HG03432 (cell line): ENCODE data around the gene OLFM2.
"Not testable (repeated sequence)": the region's sequence is repeated elsewhere in the genome, so short reads cannot be mapped to it uniquely, and the experiment has no call there.

Experiments used
- ATAC-seq: cut with Tn5 transposase; IDR thresholded peaks from one replicate; pipeline ENCODE4 v1.9.1; 2021; ENCODE audit warnings: mild to moderate bottlenecking, moderate library complexity; ENCODE audit not compliant: unreplicated experiment

The OLFM2 gene

GRCh38 chr19:9936326-9937000, at the start of gene OLFM2:
Gene OLFM2 (minus strand): TSS chr19:9936515. CDS start chr19:9936366, 149 bp downstream.
- ATAC-seq: no peak

GRCh38 chr19:9981406-9982260, 45.3 kb upstream of the OLFM2 start:
- ATAC-seq: no peak

- no peak for ATAC-seq
Measured at GRCh38 chr19:9972103-9972502, 35.8 kb upstream of the OLFM2 start.

- no peak for ATAC-seq
Measured at GRCh38 chr19:9971166-9971897, 35.0 kb upstream of the OLFM2 start.

- ATAC-seq: no peak
Measured at GRCh38 chr19:9970481-9970880, 34.2 kb upstream of the OLFM2 start.

- ATAC-seq: no peak
Measured at GRCh38 chr19:9969688-9969975, 33.3 kb upstream of the OLFM2 start.

GRCh38 chr19:9968820-9969687, 32.7 kb upstream of the OLFM2 start:
- ATAC-seq: no peak

- ATAC-seq: no peak
Measured at GRCh38 chr19:9967326-9967725, 31.0 kb upstream of the OLFM2 start.

GRCh38 chr19:9966448-9966847, 30.1 kb upstream of the OLFM2 start:
- no peak for ATAC-seq

- ATAC-seq: no peak
Measured at GRCh38 chr19:9966024-9966423, 29.7 kb upstream of the OLFM2 start.

GRCh38 chr19:9962623-9963290, 26.4 kb upstream of the OLFM2 start:
- no peak for ATAC-seq

GRCh38 chr19:9961103-9961502, 24.8 kb upstream of the OLFM2 start:
- ATAC-seq: no peak

GRCh38 chr19:9958379-9958821, 22.1 kb upstream of the OLFM2 start:
- ATAC-seq: no peak

- ATAC-seq: no peak
Measured at GRCh38 chr19:9956956-9957355, 20.6 kb upstream of the OLFM2 start.

- ATAC-seq: no peak
Measured at GRCh38 chr19:9953802-9954542, 17.7 kb upstream of the OLFM2 start.

- ATAC-seq: no peak
Measured at GRCh38 chr19:9952276-9952675, 16.0 kb upstream of the OLFM2 start.

- no peak for ATAC-seq
Measured at GRCh38 chr19:9947441-9947840, 11.1 kb upstream of the OLFM2 start.

- ATAC-seq: not testable (repeated sequence)
Measured at GRCh38 chr19:9946528-9947125, 10.3 kb upstream of the OLFM2 start.

GRCh38 chr19:9945319-9945966, 9.1 kb upstream of the OLFM2 start:
- no peak for ATAC-seq
